HG03439 (cell line): Measurements from ENCODE around the gene RAI2.

Experiments
- ATAC-seq: cut with Tn5 transposase; IDR thresholded peaks from one replicate; pipeline ENCODE4 v1.9.1; 2021; ENCODE audit warnings: mild to moderate bottlenecking, moderate library complexity; ENCODE audit not compliant: unreplicated experiment

RAI2 gene

GRCh38 chrX:17860811-17861488 is at the start of gene RAI2:
RAI2 (minus strand) TSS chrX:17861298; CDS start chrX:17802010, 59,288 bp downstream.
- ATAC-seq, result no peak

DNA sequence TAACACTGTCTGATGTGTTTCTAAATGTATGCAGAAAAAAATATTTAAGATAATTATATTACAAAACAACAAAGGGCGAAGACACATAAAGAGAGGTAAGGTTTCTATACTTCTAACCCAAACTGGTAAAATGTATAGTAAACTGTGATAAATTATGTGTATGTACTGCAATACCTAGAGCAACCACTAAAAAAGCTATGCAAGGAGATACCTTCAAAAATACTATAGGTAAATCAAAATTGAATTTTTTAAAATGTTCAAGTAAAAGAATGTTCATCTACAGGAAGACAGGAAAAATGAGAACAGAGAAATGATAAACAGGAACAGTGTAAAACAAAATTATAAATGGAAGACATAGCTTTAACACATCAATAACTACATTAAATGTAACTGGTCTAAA is 27.3 kb upstream of the RAI2 start:
- ATAC-seq, result no peak

DNA sequence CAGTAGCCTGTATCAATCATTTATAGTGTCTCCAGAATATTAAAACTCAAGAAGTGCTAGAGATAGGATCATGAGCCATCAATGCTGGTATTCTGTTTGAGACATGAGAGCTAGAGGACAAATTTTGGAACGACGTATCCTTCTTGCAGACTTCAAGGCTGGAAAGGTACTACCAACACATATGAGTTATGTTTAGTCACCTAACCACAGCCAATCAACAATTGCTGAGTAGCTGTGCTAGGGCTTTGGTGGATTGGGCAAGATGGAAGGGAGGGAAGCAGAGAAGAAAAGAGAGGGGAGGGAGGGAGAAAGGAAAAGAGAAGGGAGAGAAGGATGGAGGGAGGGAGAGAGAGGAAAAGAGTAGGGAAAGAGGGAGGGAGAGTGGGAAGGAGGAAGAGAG is 21.6 kb upstream of the RAI2 start:
- ATAC-seq, result no peak

- ATAC-seq, result no peak
Measured at GRCh38 chrX:17878028-17878670, 17.1 kb upstream of the RAI2 start.

GRCh38 chrX:17876135-17876534 is 15.0 kb upstream of the RAI2 start:
- no peak for ATAC-seq

GRCh38 chrX:17869580-17869979 is 8.5 kb upstream of the RAI2 start:
- no peak for ATAC-seq

GRCh38 chrX:17861489-17862011 is 452 bp upstream of the RAI2 start:
- no peak for ATAC-seq

DNA sequence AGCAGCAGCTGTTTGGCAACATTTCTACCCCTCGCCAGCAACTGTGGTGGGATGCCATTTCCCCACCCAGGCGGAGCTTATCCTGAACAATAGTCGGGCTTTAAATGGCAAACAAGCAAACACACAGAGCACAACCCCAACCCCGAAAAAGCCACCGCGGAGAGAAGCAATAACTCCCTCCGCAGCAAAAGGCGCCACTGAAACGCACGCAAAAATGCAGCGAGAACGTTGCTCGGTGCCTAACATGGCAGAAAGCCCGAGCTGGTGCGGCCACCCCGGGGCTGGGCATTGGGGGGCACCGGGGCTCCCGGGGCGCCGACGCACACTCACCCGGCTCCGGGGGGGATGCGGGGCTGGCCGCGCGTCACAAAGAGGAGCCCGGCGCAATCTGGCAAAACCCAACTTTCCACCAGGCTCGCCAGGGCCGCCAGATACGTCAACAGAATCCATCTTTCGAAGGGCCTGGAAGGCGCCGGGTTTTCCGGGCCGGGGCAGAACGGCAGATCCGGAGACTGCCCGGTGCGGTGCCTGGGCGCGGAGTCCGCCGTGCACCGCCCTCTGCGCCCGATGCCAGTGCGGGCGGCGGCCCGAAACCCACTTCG is 818 bp downstream of the RAI2 start:
- ATAC-seq, result no peak

DNA sequence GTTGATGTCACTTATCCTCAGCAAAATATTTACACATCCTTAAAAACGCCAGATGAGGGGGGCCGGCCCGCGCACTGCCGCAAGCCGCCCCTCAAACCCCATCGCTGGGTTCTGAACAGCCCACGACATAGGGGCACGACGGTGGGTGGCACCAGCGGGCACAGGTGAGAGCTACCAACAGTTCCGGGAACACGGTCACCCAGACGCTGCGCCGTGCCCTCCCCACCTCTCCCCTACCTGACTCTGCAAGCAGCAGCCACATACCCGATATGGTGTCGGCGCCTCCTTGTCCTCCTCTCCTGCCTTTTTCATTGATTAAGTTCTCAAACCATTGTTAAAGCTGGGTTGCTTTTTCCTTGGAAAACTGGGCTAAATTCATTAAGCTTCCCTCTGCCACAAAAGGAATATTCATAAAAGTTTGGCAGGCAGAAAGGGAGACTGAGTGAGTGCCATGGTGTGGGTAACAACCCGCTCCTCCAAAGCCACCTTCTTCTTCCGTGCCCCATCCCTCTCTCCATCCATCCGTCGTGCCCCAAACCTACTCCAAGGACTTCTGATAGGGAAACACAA is 1.4 kb downstream of the RAI2 start:
- ATAC-seq, result no peak

GRCh38 chrX:17854531-17854930 is 6.6 kb downstream of the RAI2 start:
- no peak for ATAC-seq

DNA sequence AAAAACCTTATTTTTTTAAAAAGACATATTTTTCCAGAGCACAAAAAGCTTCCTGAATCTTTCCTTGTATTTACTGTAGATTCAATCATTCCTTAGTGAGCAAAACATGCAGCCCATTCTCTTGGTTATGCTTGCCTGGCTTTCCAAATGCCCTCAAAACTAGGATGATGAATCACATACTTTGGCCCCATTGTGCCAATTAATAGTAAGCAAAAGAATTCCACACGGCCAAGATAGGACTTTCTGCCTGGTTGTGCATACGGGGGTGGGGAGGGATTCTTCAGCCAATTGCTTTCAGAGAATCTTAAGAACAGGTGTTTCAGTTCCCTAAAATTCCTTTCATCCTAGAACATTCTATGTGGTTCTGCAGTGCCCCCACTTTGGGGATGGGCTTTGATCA is 7.0 kb downstream of the RAI2 start:
- ATAC-seq, result no peak

- no peak for ATAC-seq
Measured at GRCh38 chrX:17851874-17852273, 9.2 kb downstream of the RAI2 start.

DNA sequence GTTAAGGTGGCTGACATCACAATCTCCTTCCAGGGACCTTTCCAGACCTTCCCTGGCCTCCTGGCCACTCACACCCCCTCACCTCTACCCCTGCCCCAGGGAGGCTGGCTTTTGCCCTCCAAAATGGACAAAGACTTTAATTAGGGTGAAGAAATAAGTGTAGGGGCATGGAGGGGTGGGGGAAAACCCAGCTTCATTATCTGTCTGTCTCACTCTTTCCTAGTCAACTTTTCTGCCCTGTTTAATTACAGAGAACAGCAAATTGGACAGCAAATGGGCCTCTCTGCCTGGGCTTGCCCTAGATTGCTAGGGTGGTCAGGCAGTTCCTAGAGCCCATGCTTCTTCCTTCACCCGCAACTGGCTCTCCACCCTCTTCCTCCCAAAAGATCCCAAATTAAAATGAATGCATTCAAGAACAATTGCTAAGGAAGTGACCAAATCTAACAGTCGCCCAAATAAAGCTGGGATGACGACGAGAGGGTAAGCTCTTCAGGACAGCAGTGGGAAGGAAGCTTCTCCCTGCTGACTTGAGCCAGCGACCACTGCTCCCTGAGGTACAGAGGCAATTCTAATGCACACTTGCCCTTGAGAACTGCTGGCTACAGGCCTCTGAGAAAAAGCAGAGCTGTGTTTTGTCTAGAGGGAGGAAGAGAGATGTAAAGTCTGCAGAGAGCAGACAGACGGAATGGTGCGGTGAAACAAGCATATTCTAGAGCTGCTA is 12.4 kb downstream of the RAI2 start:
- no peak for ATAC-seq

DNA sequence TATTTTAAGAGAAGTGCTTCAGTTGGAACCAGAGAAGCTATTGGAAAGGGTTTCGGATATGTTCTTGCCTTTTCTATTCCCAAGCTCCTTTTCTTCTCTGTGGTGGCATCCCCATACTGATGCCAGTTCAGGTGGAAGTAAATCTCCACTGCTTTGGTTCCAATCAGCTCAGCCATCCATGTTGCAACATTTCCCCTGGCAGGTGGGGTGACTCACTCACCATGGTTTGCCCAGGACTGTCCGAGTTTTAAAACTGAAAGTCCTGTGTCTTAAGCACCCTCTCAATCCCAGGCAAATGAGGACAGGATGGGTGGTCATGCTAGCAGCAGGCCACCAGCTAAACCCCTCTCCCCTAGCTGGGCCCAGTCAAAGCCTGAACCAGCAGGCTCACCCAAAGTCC is 15.1 kb downstream of the RAI2 start:
- ATAC-seq, result no peak

DNA sequence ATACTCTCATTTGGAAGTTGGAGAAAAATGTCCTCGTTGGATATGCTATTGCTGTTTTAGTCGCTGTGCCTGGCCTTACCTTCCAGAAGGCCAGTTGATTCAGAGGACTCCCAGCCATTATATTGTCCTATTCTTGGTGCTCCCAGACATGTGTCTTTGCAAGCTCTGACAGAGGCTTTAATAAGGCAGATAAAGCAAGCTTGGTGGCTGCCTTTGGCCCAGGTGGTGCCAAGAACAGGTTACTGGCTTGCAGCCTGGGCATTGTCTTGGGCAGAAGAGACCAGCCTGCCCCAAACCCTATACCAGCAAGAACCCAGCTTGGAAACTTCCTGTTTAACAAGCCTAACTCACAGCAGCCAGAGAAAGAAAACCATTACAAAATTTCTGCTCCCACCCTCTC is 16.9 kb downstream of the RAI2 start:
- ATAC-seq, result no peak

DNA sequence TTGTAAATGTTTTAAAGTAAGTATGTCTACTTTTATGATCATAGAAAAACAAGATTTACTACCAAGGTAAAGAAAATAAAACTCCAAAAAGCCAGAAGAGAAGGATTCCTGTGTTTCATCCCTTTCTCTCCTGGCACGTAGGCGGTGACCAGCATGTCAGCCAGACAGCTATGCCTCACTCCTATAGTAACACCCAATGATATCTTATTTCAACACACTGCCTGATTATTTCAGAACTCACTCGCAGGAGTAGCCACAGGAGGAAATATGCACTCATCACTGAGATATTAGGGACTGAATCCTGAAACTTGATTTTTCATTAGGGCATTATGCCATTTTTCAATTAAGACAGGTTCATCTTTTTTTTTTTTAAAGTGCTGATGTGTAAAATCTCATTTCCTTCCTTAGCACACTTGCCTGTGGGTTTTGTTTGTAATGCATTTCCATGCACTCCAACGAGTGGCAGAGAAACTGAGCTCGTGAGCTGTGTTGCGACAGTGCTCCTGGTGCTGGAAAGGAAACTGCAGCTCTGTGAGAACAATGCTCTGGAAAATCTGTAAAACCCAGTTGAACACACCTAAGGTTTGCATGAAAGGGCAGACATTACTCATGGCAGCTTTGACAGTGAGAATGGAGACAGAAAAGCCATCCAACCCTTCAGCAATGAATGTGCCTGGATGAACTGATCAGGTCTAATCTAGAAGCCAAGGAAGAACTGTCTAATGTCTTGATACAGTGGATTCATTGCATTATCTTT is 18.2 kb downstream of the RAI2 start:
- no peak for ATAC-seq

GRCh38 chrX:17839269-17839668 is 21.8 kb downstream of the RAI2 start:
- no peak for ATAC-seq

GRCh38 chrX:17836830-17837229 is 24.3 kb downstream of the RAI2 start:
- no peak for ATAC-seq

GRCh38 chrX:17833954-17834353 is 27.1 kb downstream of the RAI2 start:
- ATAC-seq, result no peak

DNA sequence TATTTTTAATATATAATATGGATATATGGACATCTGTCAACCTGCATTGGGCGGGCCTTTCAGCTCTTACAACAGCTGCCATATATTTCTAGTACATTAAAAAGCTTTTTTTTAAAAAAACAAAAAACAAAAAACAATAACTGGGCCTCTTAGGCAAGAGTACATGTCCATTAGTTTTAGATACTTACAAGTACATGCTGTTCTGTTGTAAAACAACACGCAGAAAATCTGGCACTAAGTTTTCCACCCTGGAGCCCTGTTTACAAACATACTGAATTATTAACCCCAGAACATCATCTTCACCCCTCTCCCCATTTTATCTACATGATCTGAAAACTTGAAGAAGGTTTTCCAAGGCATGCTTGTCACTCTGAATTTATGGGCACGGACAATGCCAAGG is 29.8 kb downstream of the RAI2 start:
- no peak for ATAC-seq
